GM12878 (cell line): ENCODE measurements around the gene ETS1. TPM values are rescaled to one million over a fixed set of nuclear protein-coding genes. Genes with fewer than 3 reads are reported as not detected.

Experiments used
- ATAC-seq: fragments of 200-7000 bp; cut with Tn5 transposase; 3 replicates; pipeline ENCODE4 v1.9.1; 2020; ENCODE audit warnings: mild to moderate bottlenecking, moderate library complexity
- BruUV-seq: library from RNA; stranded (reverse); fragments of 400-500 nt; replicated peaks from 2 replicates; lab custom pipeline; 2021; lab: Mats Ljungman, UMichigan
- CTCF ChIA-PET: fragments of 300-600 bp; sonication (Branson Sonifier 250); formaldehyde crosslinking; extraction: SDS; loops from one replicate; lab custom pipeline; 2021; ENCODE audit warnings: inconsistent platforms; lab: Yijun Ruan, JAX
- POLR2A ChIA-PET: fragments of 350-600 bp; formaldehyde crosslinking; extraction: SDS; loops from one replicate; lab custom pipeline; 2021; ENCODE audit warnings: inconsistent platforms; lab: Charles Lee
- RAD21 ChIA-PET: fragments of 300-600 bp; sonication (Branson Sonifier 250); formaldehyde crosslinking; loops from one replicate; lab custom pipeline; 2023; ENCODE audit warnings: antibody characterized with exemption; ENCODE audit not compliant: unreplicated experiment; lab: Charles Lee
- SMC1A ChIA-PET: fragments of 300-600 bp; sonication (Branson Sonifier 250); formaldehyde crosslinking; loops from one replicate; lab custom pipeline; 2023; ENCODE audit not compliant: unreplicated experiment, uncharacterized antibody; lab: Charles Lee
- DNase-seq: peaks from one replicate; pipeline ENCODE4 v3.0.0-alpha.2; 2011; ENCODE audit warnings: low read depth, low spot score
- FAIRE-seq: peaks from 3 replicates; lab custom pipeline; 2011; peaks lifted over from hg19 to GRCh38; lab: Jason Lieb, UNC
- H2AFZ ChIP-seq: 2 replicates; pipeline ENCODE4 v1.6.0; 2011; ENCODE audit warnings: low read depth, low read length, control low read depth; ENCODE audit not compliant: control insufficient read depth
- H3K27ac ChIP-seq: 2 replicates; pipeline ENCODE4 v1.5.1; 2011; ENCODE audit warnings: control low read depth; ENCODE audit not compliant: control insufficient read depth, insufficient read depth
- H3K27me3 ChIP-seq, 2 experiments: replicated peaks in 1 of 2; 2 replicates each; pipeline versions ENCODE4 v1.6.0 to v1.6.1; 2011; ENCODE audit warnings: low read length in 1 of 2; ENCODE audit not compliant: control insufficient read depth in 2 of 2, insufficient read depth in 2 of 2
- H3K36me3 ChIP-seq, 2 experiments: 2 replicates each; pipeline ENCODE4 v1.5.1; 2011; ENCODE audit warnings: low read length in 1 of 2; ENCODE audit not compliant: control insufficient read depth in 2 of 2, insufficient read depth in 2 of 2
- H3K4me1 ChIP-seq: 2 replicates; pipeline ENCODE4 v1.6.1; 2011; ENCODE audit warnings: mild to moderate bottlenecking, low read length, moderate library complexity, mixed read lengths; ENCODE audit not compliant: control insufficient read depth, insufficient read depth
- H3K4me2 ChIP-seq: 2 replicates; pipeline ENCODE4 v1.6.0; 2011; ENCODE audit warnings: control low read depth; ENCODE audit not compliant: control insufficient read depth, insufficient read depth
- H3K4me3 ChIP-seq: fragments of 200-600 bp; sonication (generic); 2 replicates; pipeline ENCODE4 v1.5.1; 2016
- H3K79me2 ChIP-seq: 2 replicates; pipeline ENCODE4 v1.6.0; 2011; ENCODE audit warnings: low read length; ENCODE audit not compliant: control insufficient read depth, insufficient read depth
- H3K9ac ChIP-seq: 2 replicates; pipeline ENCODE4 v1.8.0; 2011; ENCODE audit warnings: low read length, control low read depth, mixed read lengths; ENCODE audit not compliant: control insufficient read depth, insufficient read depth
- H3K9me3 ChIP-seq: replicated peaks from 3 replicates; pipeline ENCODE4 v1.5.1; 2011; ENCODE audit warnings: mild to moderate bottlenecking, low read length; ENCODE audit not compliant: control insufficient read depth, insufficient read depth
- H4K20me1 ChIP-seq: 2 replicates; pipeline ENCODE4 v1.6.0; 2011; ENCODE audit not compliant: control insufficient read depth, insufficient read depth
- BRCA1 ChIP-seq: IDR thresholded peaks from 2 replicates; pipeline ENCODE4 v1.6.1; 2011; ENCODE audit warnings: low read depth, low read length, improper control_type of control experiment
- DPF2 ChIP-seq: fragments of 450-650 bp; IDR thresholded peaks from 2 replicates; pipeline ENCODE4 v1.6.1; 2017; ENCODE audit warnings: mild to moderate bottlenecking
- EP300 ChIP-seq, 2 experiments: fragments of 150-350 bp in 1 of 2; IDR thresholded peaks; 2 replicates each; pipeline ENCODE4 v1.6.1; 2011 to 2012; ENCODE audit warnings: low read depth in 2 of 2, low read length in 2 of 2, borderline replicate concordance in 1 of 2, improper control_type of control experiment in 1 of 2, inconsistent platforms in 1 of 2; ENCODE audit not compliant: control insufficient read depth in 1 of 2
- HDAC6 ChIP-seq: fragments of 200-600 bp; sonication (generic); IDR thresholded peaks from one replicate; pipeline ENCODE4 v1.8.0; 2017; ENCODE audit warnings: antibody characterized with exemption; ENCODE audit not compliant: unreplicated experiment
- HDGF ChIP-seq: fragments of 450-650 bp; IDR thresholded peaks from 2 replicates; pipeline ENCODE4 v1.6.1; 2016; ENCODE audit warnings: antibody characterized with exemption
- IKZF2 ChIP-seq, 2 experiments: fragments of 450-650 bp; IDR thresholded peaks; 2 replicates each; pipeline ENCODE4 v1.6.1; 2017; ENCODE audit warnings: mild to moderate bottlenecking in 2 of 2, moderate library complexity in 2 of 2
- JUND ChIP-seq: IDR thresholded peaks from 2 replicates; pipeline ENCODE4 v1.6.1; 2012; ENCODE audit warnings: low read depth, mild to moderate bottlenecking, low read length, improper control_type of control experiment, moderate library complexity
- MYC ChIP-seq: IDR thresholded peaks from 2 replicates; pipeline ENCODE4 v1.6.1; 2011; ENCODE audit warnings: mild to moderate bottlenecking, low read length, moderate library complexity, inconsistent platforms; ENCODE audit not compliant: insufficient read depth, insufficient replicate concordance, insufficient read length, severe bottlenecking
- NBN ChIP-seq: fragments of 450-650 bp; IDR thresholded peaks from 2 replicates; pipeline ENCODE4 v1.6.1; 2016
- NFIC ChIP-seq: IDR thresholded peaks from 2 replicates; pipeline ENCODE4 v1.6.1; 2012; ENCODE audit warnings: low read depth, mild to moderate bottlenecking, inconsistent platforms, low read length, moderate library complexity
- NFYA ChIP-seq: IDR thresholded peaks from 2 replicates; pipeline ENCODE4 v1.6.1; 2011; ENCODE audit warnings: low read depth, mild to moderate bottlenecking, low read length, improper control_type of control experiment, borderline replicate concordance
- RAD51 ChIP-seq: fragments of 450-650 bp; IDR thresholded peaks from 2 replicates; pipeline ENCODE4 v1.6.1; 2016; ENCODE audit warnings: moderate library complexity, mild to moderate bottlenecking, inconsistent platforms
- SP1 ChIP-seq: IDR thresholded peaks from one replicate; pipeline ENCODE4 v1.6.1; 2011; ENCODE audit warnings: low read depth, low read length
- STAT3 ChIP-seq: IDR thresholded peaks from 2 replicates; pipeline ENCODE4 v1.6.1; 2011; ENCODE audit warnings: low read depth, low read length, improper control_type of control experiment
- SUPT20H ChIP-seq: IDR thresholded peaks from 2 replicates; pipeline ENCODE4 v1.6.1; 2011; ENCODE audit warnings: low read depth, mild to moderate bottlenecking, low read length, moderate library complexity, borderline replicate concordance; ENCODE audit not compliant: control insufficient read depth
- TAF1 ChIP-seq: IDR thresholded peaks from 2 replicates; pipeline ENCODE4 v1.6.1; 2011; ENCODE audit warnings: mild to moderate bottlenecking, low read depth, low read length, borderline replicate concordance
- TCF12 ChIP-seq: IDR thresholded peaks from 2 replicates; pipeline ENCODE4 v1.6.1; 2011; ENCODE audit warnings: low read depth, mild to moderate bottlenecking, low read length
- ZNF207 ChIP-seq: fragments of 450-650 bp; IDR thresholded peaks from 2 replicates; pipeline ENCODE4 v1.6.1; 2014; ENCODE audit warnings: antibody characterized with exemption, mild to moderate bottlenecking, borderline replicate concordance
- WGBS: methylation state at CpG from one replicate; pipeline ENCODE4 v1.1.6; 2016; ENCODE audit warnings: low lambda C conversion rate; ENCODE audit not compliant: insufficient replicate concordance, insufficient coverage; ENCODE audit errors: missing lambda C conversion rate; 5-methylcytosine and 5-hydroxymethylcytosine counted together
- in situ Hi-C: fragments of 300-500 bp; cut with MboI; formaldehyde crosslinking; loops from 9 replicates; pipeline ENCODE4 v1.14.3; 2018; ENCODE audit warnings: mixed read lengths
- intact Hi-C: fragments of 100-400 bp; cut with micrococcal nuclease; formaldehyde crosslinking; loops from one replicate; pipeline ENCODE4 v1.14.2; 2022; ENCODE audit not compliant: unreplicated experiment
- polyA plus RNA-seq, 11 experiments: library from polyadenylated mRNA; depleted of rRNA in 4 of 11; unstranded in 6 of 11; stranded (reverse) in 5 of 11; fragments of >200 nt; fragmentation: Nextera tagmentation in 4 of 11; fragmentation: Illumina TruSeq in 1 of 11; extraction: Ambion mirVana in 4 of 11; extraction: Trizol in 1 of 11; gene quantifications; 1 replicate in 1 of 11; 2 replicates in 10 of 11; pipeline versions ENCODE4 v1.2.1 to v1.2.3, GENCODE V29; 2011 to 2016; ENCODE audit warnings: inconsistent platforms in 2 of 11, missing spikeins in 2 of 11, low read depth in 1 of 11
- total RNA-seq, 4 experiments: library from RNA; depleted of rRNA in 3 of 4; stranded (reverse); fragments of >200 nt in 3 of 4; fragmentation: Illumina TruSeq in 1 of 4; extraction: Trizol in 1 of 4; gene quantifications; 2 replicates each; pipeline versions ENCODE4 v1.2.1 to v1.2.3, GENCODE V29; 2013 to 2021
- TF ChIP-seq, protein P1 (sequence below): fragments of 450-650 bp; IDR thresholded peaks from 2 replicates; pipeline ENCODE4 v1.6.1; 2017; ENCODE audit warnings: mild to moderate bottlenecking
- TF ChIP-seq, protein P2 (sequence below): fragments of 150-350 bp; IDR thresholded peaks from 2 replicates; pipeline ENCODE4 v1.6.1; 2016; ENCODE audit warnings: low read depth, low read length

The ETS1 gene
- total and polyA plus RNA-seq, 10 of the 15 experiments (the other 5 are each of a cell fraction or from before 2014, with no cell fraction given) = 12.5 to 112 (median 55.5) TPM

DNA sequence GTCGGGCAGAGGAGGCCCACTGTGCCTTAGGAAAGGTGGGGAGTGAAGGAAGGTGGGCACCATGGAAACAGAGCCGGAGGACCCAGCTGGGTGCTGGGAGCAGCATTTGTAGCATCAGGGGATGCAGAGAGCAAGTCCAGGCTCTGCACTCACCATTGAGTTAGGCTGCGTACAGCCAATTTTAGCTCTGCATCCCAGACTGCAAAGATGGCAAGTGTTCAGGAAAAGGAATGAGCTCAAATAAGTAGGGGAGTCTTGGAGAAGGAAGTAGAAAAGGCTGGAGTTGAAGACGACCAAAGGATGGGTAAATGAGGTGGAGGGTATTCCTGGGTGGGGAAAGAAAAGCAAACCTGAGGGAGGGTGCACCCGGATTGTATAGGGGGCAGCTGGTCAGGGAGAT lies 31.6 kb upstream of the ETS1 start (continued):
- TF ChIP-seq, protein P1, sequence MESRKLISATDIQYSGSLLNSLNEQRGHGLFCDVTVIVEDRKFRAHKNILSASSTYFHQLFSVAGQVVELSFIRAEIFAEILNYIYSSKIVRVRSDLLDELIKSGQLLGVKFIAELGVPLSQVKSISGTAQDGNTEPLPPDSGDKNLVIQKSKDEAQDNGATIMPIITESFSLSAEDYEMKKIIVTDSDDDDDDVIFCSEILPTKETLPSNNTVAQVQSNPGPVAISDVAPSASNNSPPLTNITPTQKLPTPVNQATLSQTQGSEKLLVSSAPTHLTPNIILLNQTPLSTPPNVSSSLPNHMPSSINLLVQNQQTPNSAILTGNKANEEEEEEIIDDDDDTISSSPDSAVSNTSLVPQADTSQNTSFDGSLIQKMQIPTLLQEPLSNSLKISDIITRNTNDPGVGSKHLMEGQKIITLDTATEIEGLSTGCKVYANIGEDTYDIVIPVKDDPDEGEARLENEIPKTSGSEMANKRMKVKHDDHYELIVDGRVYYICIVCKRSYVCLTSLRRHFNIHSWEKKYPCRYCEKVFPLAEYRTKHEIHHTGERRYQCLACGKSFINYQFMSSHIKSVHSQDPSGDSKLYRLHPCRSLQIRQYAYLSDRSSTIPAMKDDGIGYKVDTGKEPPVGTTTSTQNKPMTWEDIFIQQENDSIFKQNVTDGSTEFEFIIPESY = no peak
- TF ChIP-seq DPF2 = no peak

DNA sequence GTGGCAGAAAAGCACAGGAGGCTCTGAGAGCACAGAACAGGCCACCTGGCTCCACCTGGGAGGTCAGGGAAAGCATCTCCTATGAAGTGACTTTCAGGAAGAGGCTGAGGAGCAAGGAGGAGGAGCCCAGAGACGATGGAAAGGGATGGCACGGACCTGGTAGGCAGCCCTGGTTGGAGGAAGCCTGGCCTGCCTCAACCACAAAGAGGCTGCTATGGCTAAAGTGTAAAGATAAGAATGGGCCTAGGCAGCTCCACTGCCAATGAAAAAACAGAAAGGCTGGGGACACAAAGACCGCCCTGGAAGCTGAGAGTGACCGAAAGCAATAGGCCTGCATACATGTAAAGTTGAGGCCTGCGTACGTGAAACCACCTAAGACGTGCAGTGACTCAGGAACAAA lies 31.2 kb upstream of the ETS1 start:
- ChIA-PET RAD21 (interaction anchor here (1.5 to 4.9 kb wide), 2 partner anchors 12 to 15 kb away, joined by 3 to 29 read pairs; no protein-coding TSS in a partner anchor), POLR2A (interaction anchor here (0.9 kb wide), 1 partner anchor 10 kb away, joined by 3 read pairs; no protein-coding TSS in a partner anchor)
- no peak for TF ChIP-seq SUPT20H
- no peak for TF ChIP-seq TCF12
- no peak for TF ChIP-seq NBN
- TF ChIP-seq STAT3 = no peak
- TF ChIP-seq NFIC = no peak
- no peak for TF ChIP-seq RAD51
- no peak for TF ChIP-seq JUND
- no peak for TF ChIP-seq SP1
- no peak for TF ChIP-seq TAF1
- TF ChIP-seq EP300 (IDR thresholded peaks at IDR 0.05; ENCODE audit: borderline replicate concordance in 1 of 2, control insufficient read depth in 1 of 2, low read depth in 2 of 2, low read length in 2 of 2) = no peak
- TF ChIP-seq BRCA1 = no peak
- no peak for TF ChIP-seq HDAC6
- no peak for TF ChIP-seq MYC
- TF ChIP-seq ZNF207 = no peak
- TF ChIP-seq IKZF2 (IDR thresholded peaks at IDR 0.05) = no peak
- TF ChIP-seq, protein P2, sequence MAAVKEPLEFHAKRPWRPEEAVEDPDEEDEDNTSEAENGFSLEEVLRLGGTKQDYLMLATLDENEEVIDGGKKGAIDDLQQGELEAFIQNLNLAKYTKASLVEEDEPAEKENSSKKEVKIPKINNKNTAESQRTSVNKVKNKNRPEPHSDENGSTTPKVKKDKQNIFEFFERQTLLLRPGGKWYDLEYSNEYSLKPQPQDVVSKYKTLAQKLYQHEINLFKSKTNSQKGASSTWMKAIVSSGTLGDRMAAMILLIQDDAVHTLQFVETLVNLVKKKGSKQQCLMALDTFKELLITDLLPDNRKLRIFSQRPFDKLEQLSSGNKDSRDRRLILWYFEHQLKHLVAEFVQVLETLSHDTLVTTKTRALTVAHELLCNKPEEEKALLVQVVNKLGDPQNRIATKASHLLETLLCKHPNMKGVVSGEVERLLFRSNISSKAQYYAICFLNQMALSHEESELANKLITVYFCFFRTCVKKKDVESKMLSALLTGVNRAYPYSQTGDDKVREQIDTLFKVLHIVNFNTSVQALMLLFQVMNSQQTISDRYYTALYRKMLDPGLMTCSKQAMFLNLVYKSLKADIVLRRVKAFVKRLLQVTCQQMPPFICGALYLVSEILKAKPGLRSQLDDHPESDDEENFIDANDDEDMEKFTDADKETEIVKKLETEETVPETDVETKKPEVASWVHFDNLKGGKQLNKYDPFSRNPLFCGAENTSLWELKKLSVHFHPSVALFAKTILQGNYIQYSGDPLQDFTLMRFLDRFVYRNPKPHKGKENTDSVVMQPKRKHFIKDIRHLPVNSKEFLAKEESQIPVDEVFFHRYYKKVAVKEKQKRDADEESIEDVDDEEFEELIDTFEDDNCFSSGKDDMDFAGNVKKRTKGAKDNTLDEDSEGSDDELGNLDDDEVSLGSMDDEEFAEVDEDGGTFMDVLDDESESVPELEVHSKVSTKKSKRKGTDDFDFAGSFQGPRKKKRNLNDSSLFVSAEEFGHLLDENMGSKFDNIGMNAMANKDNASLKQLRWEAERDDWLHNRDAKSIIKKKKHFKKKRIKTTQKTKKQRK = no peak
- no peak for TF ChIP-seq HDGF
- no peak for TF ChIP-seq NFYA

More for the DNA sequence above, 31.2 kb upstream of the ETS1 start:
- CTCF ChIA-PET = interaction anchor here (1.0 to 17.7 kb wide), 4 partner anchors 10 to 461 kb away, joined by 3 to 444 read pairs (median 4); no protein-coding TSS in a partner anchor
- peaks cover 23% of the 10 kb centered on the region for H3K4me1 ChIP-seq
- H3K4me2 ChIP-seq = no peak overlapping the region
- no peaks in the 10 kb centered on the region for H3K9me3 ChIP-seq
- in situ Hi-C loops (no loop called here), intact Hi-C loops (no loop called here)
- no peaks in the 10 kb centered on the region for H4K20me1 ChIP-seq
- H3K9ac ChIP-seq = no peak overlapping the region
- H3K79me2 ChIP-seq = no peaks in the 10 kb centered on the region
- no peak overlapping the region for H3K4me3 ChIP-seq
- no TSS peak for BruUV-seq
- no peaks in the 10 kb centered on the region for H3K27me3 ChIP-seq
- no peak overlapping the region for H2AFZ ChIP-seq
- SMC1A ChIA-PET = interaction anchor here (0.9 to 23.9 kb wide), 3 partner anchors 7 to 93 kb away, joined by 3 to 596 read pairs (median 596); no protein-coding TSS in a partner anchor
- FAIRE-seq (no peak), DNase-seq (no peak), ATAC-seq (no peak)
- no peak overlapping the region for H3K27ac ChIP-seq
- WGBS = 95% methylated on average over 7 of the region's 7 CpGs
- H3K36me3 ChIP-seq = no peaks in the 10 kb centered on the region
